PFSK-1 (cell line): ENCODE results near the gene MBTD1.

ENCODE experiments used
- POLR2AphosphoS5 ChIP-seq: IDR thresholded peaks from 2 replicates; pipeline ENCODE4 v1.6.1; 2012; ENCODE audit warnings: low read depth, mild to moderate bottlenecking, control low read depth, low read length, moderate library complexity
- SIN3A ChIP-seq: IDR thresholded peaks from 2 replicates; pipeline ENCODE4 v1.6.1; 2012; ENCODE audit warnings: mild to moderate bottlenecking, low read length, moderate library complexity, borderline replicate concordance; ENCODE audit not compliant: insufficient read depth

DNA sequence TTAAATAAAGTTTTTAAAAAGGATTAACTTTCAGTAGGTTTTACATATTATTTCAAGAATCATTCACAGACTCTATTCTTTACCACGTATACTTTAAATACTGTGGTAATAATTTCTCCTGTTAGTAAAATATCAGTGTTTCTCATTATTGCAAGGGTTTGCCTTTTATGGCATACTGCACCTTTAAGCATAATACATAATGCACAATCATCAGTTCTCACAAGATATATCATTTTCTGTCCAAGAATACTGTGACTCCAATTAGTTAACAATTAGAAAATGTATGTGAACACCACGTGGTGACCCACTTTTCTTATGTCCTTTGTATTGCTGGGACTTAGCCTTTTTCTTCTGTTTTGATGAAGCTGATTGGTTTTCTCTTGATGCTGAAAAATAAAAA is 68.0 kb downstream of the MBTD1 start:
- TF ChIP-seq POLR2AphosphoS5, result no peak
- TF ChIP-seq SIN3A, result no peak
